DMS153 (cell line): ENCODE data around the gene RPS6KL1.

ENCODE experiments used
- DNase-seq: peaks from one replicate; lab custom pipeline; 2025; lab: John Stamatoyannopoulos, UW

RPS6KL1 gene

GRCh38 chr14:74911704-74912103 lies 11.4 kb downstream of the RPS6KL1 start:
- DNase-seq: no peak

- no peak for DNase-seq
Observed at GRCh38 chr14:74911221-74911620, 11.8 kb downstream of the RPS6KL1 start.

GRCh38 chr14:74910556-74910955 lies 12.5 kb downstream of the RPS6KL1 start:
- DNase-seq: no peak

GRCh38 chr14:74909911-74910310 lies 13.1 kb downstream of the RPS6KL1 start:
- no peak for DNase-seq

GRCh38 chr14:74909501-74909900 lies 13.6 kb downstream of the RPS6KL1 start:
- DNase-seq: no peak

- DNase-seq: no peak
Observed at GRCh38 chr14:74908861-74909341, 14.2 kb downstream of the RPS6KL1 start.

- no peak for DNase-seq
Observed at GRCh38 chr14:74907744-74908143, 15.3 kb downstream of the RPS6KL1 start.

- no peak for DNase-seq
Observed at GRCh38 chr14:74906925-74907521, 16.0 kb downstream of the RPS6KL1 start.

- DNase-seq: no peak
Observed at GRCh38 chr14:74905595-74906142, 17.4 kb downstream of the RPS6KL1 start.

- DNase-seq: no peak
Observed at GRCh38 chr14:74904635-74905503, 18.2 kb downstream of the RPS6KL1 start.

- no peak for DNase-seq
Observed at GRCh38 chr14:74902941-74903705, 19.9 kb downstream of the RPS6KL1 start.

GRCh38 chr14:74898694-74899093 lies 24.4 kb downstream of the RPS6KL1 start:
- no peak for DNase-seq

- no peak for DNase-seq
Observed at GRCh38 chr14:74898083-74898482, 25.0 kb downstream of the RPS6KL1 start.

GRCh38 chr14:74897642-74898041 lies 25.4 kb downstream of the RPS6KL1 start:
- DNase-seq: no peak

- no peak for DNase-seq
Observed at GRCh38 chr14:74896400-74896799, 26.7 kb downstream of the RPS6KL1 start.

GRCh38 chr14:74893614-74894091 lies 29.4 kb downstream of the RPS6KL1 start:
- no peak for DNase-seq

- no peak for DNase-seq
Observed at GRCh38 chr14:74892745-74893144, 30.3 kb downstream of the RPS6KL1 start.

GRCh38 chr14:74891870-74892269 lies 31.2 kb downstream of the RPS6KL1 start:
- DNase-seq: no peak

GRCh38 chr14:74890262-74890661 lies 32.8 kb downstream of the RPS6KL1 start:
- no peak for DNase-seq

GRCh38 chr14:74888164-74889158 lies 34.6 kb downstream of the RPS6KL1 start:
- DNase-seq: no peak

GRCh38 chr14:74886001-74886400 lies 37.1 kb downstream of the RPS6KL1 start:
- DNase-seq: no peak
